Eye (tissue), 1 donor: ENCODE results near the gene SSTR3.
"Not testable (repeated sequence)": the region's sequence is repeated elsewhere in the genome, so short reads cannot be mapped to it uniquely, and the experiment has no call there.

Source experiments
- DNase-seq: peaks from one replicate; pipeline ENCODE4 v3.0.0-alpha.2; 2015

Gene SSTR3

GRCh38 chr22:37212174-37212906 lies at the start of gene SSTR3:
Gene SSTR3, minus strand, starts transcription at chr22:37212477. Its CDS starts 4,674 bp downstream, at chr22:37207803.
- peak; percentile 71 for DNase-seq

- peak; percentile 84 for DNase-seq
Measured at GRCh38 chr22:37260901-37261336, 48.6 kb upstream of the SSTR3 start.

GRCh38 chr22:37260155-37260795 lies 48.0 kb upstream of the SSTR3 start:
- peak; percentile 61 for DNase-seq

GRCh38 chr22:37259540-37260029 lies 47.3 kb upstream of the SSTR3 start:
- DNase-seq = peak; percentile 78

GRCh38 chr22:37258753-37259401 lies 46.6 kb upstream of the SSTR3 start:
- DNase-seq = no peak

GRCh38 chr22:37258005-37258752 lies 45.9 kb upstream of the SSTR3 start:
- DNase-seq = no peak

- DNase-seq = no peak
Measured at GRCh38 chr22:37256075-37256726, 43.9 kb upstream of the SSTR3 start.

- no peak for DNase-seq
Measured at GRCh38 chr22:37255558-37256006, 43.3 kb upstream of the SSTR3 start.

GRCh38 chr22:37254867-37255233 lies 42.6 kb upstream of the SSTR3 start:
- no peak for DNase-seq

GRCh38 chr22:37254209-37254866 lies 42.1 kb upstream of the SSTR3 start:
- no peak for DNase-seq

- DNase-seq = peak; percentile 42
Measured at GRCh38 chr22:37253126-37253660, 40.9 kb upstream of the SSTR3 start.

- DNase-seq = not testable (repeated sequence)
Measured at GRCh38 chr22:37251836-37252235, 39.6 kb upstream of the SSTR3 start.

- no peak for DNase-seq
Measured at GRCh38 chr22:37249986-37250385, 37.7 kb upstream of the SSTR3 start.

- no peak for DNase-seq
Measured at GRCh38 chr22:37248251-37248650, 36.0 kb upstream of the SSTR3 start.

- no peak for DNase-seq
Measured at GRCh38 chr22:37245740-37246139, 33.5 kb upstream of the SSTR3 start.

GRCh38 chr22:37244922-37245722 lies 32.8 kb upstream of the SSTR3 start:
- no peak for DNase-seq

GRCh38 chr22:37244114-37244921 lies 32.0 kb upstream of the SSTR3 start, which contains the start of gene RAC2:
Gene RAC2, minus strand, starts transcription at chr22:37244269. Its CDS starts 121 bp downstream, at chr22:37244148.
- DNase-seq = no peak

- no peak for DNase-seq
Measured at GRCh38 chr22:37243402-37244113, 31.3 kb upstream of the SSTR3 start.

GRCh38 chr22:37242395-37242918 lies 30.2 kb upstream of the SSTR3 start:
- DNase-seq = no peak
